Measurements from ENCODE around the gene SLCO3A1.

Gene SLCO3A1

GRCh38 chr15:91886878-91887277, 33.4 kb downstream of the SLCO3A1 start:
- Histone ChIP-seq H3F3A (ENCODE audit: low read depth) (no peaks in the 10 kb centered on the region), H3K4me2 (ENCODE audit: low read depth, low read length, poor library complexity, severe bottlenecking) (no peak overlapping the region), H3K9ac (ENCODE audit: low read depth, low read length, poor library complexity, severe bottlenecking) (no peak overlapping the region), H3K79me2 (ENCODE audit: insufficient read depth, low read length) (no peaks in the 10 kb centered on the region), H2AFZ (ENCODE audit: low read length) (no peak overlapping the region), H3K9me2 (replicated peaks; ENCODE audit: low read depth, low read length) (no peaks in the 10 kb centered on the region), H3K9me3 (ENCODE audit: insufficient read depth, low read depth, low read length) (no peaks in the 10 kb centered on the region), H3K4me3 (ENCODE audit: low read length, poor library complexity, severe bottlenecking) (no peak overlapping the region), H3K27me3 (ENCODE audit: insufficient read depth, low read length, poor library complexity, severe bottlenecking) (no peaks in the 10 kb centered on the region), H4K20me1 (ENCODE audit: insufficient read depth, low read length, poor library complexity, severe bottlenecking) (no peaks in the 10 kb centered on the region), H3K4me1 (ENCODE audit: insufficient read depth, low read length, poor library complexity, severe bottlenecking) (no peaks in the 10 kb centered on the region), H3K36me3 (ENCODE audit: insufficient read depth, low read length) (no peaks in the 10 kb centered on the region)
- no peak for TF ChIP-seq CTCF (conservative IDR thresholded peaks at IDR 0.05; ENCODE audit: low read length)
- no peak for TF ChIP-seq EZH2phosphoT487 (IDR thresholded peaks at IDR 0.05; ENCODE audit: borderline replicate concordance)

GRCh38 chr15:91887321-91887720, 33.8 kb downstream of the SLCO3A1 start:
- Histone ChIP-seq H4K20me1 (ENCODE audit: insufficient read depth, low read length, poor library complexity, severe bottlenecking) (no peaks in the 10 kb centered on the region), H3K9me3 (ENCODE audit: insufficient read depth, low read depth, low read length) (no peaks in the 10 kb centered on the region), H3K79me2 (ENCODE audit: insufficient read depth, low read length) (no peaks in the 10 kb centered on the region), H3K4me3 (ENCODE audit: low read length, poor library complexity, severe bottlenecking) (no peak overlapping the region), H3K36me3 (ENCODE audit: insufficient read depth, low read length) (no peaks in the 10 kb centered on the region), H2AFZ (ENCODE audit: low read length) (no peak overlapping the region), H3K9ac (ENCODE audit: low read depth, low read length, poor library complexity, severe bottlenecking) (no peak overlapping the region), H3K9me2 (replicated peaks; ENCODE audit: low read depth, low read length) (no peaks in the 10 kb centered on the region), H3F3A (ENCODE audit: low read depth) (no peaks in the 10 kb centered on the region), H3K27me3 (ENCODE audit: insufficient read depth, low read length, poor library complexity, severe bottlenecking) (no peaks in the 10 kb centered on the region), H3K4me1 (ENCODE audit: insufficient read depth, low read length, poor library complexity, severe bottlenecking) (no peaks in the 10 kb centered on the region), H3K4me2 (ENCODE audit: low read depth, low read length, poor library complexity, severe bottlenecking) (no peak overlapping the region)
- TF ChIP-seq CTCF (conservative IDR thresholded peaks at IDR 0.05; ENCODE audit: low read length) = no peak
- no peak for TF ChIP-seq EZH2phosphoT487 (IDR thresholded peaks at IDR 0.05; ENCODE audit: borderline replicate concordance)

GRCh38 chr15:91887921-91888373, 34.4 kb downstream of the SLCO3A1 start:
- no peaks in the 10 kb centered on the region for H3K79me2 ChIP-seq (ENCODE audit: insufficient read depth, low read length)
- H2AFZ ChIP-seq (ENCODE audit: low read length) = no peak overlapping the region
- no peak overlapping the region for H3K4me2 ChIP-seq (ENCODE audit: low read depth, low read length, poor library complexity, severe bottlenecking)
- no peaks in the 10 kb centered on the region for H3K9me2 ChIP-seq (replicated peaks; ENCODE audit: low read depth, low read length)
- no peaks in the 10 kb centered on the region for H3K9me3 ChIP-seq (ENCODE audit: insufficient read depth, low read depth, low read length)
- TF ChIP-seq CTCF (conservative IDR thresholded peaks at IDR 0.05; ENCODE audit: low read length) = no peak
- TF ChIP-seq EZH2phosphoT487 (IDR thresholded peaks at IDR 0.05; ENCODE audit: borderline replicate concordance) = no peak
- no peaks in the 10 kb centered on the region for H3K36me3 ChIP-seq (ENCODE audit: insufficient read depth, low read length)
- no peaks in the 10 kb centered on the region for H3K27me3 ChIP-seq (ENCODE audit: insufficient read depth, low read length, poor library complexity, severe bottlenecking)
- H3K4me3 ChIP-seq (ENCODE audit: low read length, poor library complexity, severe bottlenecking) = no peak overlapping the region
- no peaks in the 10 kb centered on the region for H4K20me1 ChIP-seq (ENCODE audit: insufficient read depth, low read length, poor library complexity, severe bottlenecking)
- H3K4me1 ChIP-seq (ENCODE audit: insufficient read depth, low read length, poor library complexity, severe bottlenecking) = no peaks in the 10 kb centered on the region
- H3K9ac ChIP-seq (ENCODE audit: low read depth, low read length, poor library complexity, severe bottlenecking) = no peak overlapping the region
- H3F3A ChIP-seq (ENCODE audit: low read depth) = no peaks in the 10 kb centered on the region

Measured in Loucy (cell line).